ENCODE results near the gene LRRC8E. TPM values are rescaled to one million over a fixed set of nuclear protein-coding genes. Genes with fewer than 3 reads are reported as not detected.
"Not testable (repeated sequence)": the region's sequence is repeated elsewhere in the genome, so short reads cannot be mapped to it uniquely, and the experiment has no call there.

Gene LRRC8E
- total RNA-seq, 1 donor from 2014 or later = 0.53 TPM

GRCh38 chr19:7883796-7884570 is 4.3 kb upstream of the LRRC8E start:
- DNase-seq (ENCODE audit: low read depth) = no peak

DNA sequence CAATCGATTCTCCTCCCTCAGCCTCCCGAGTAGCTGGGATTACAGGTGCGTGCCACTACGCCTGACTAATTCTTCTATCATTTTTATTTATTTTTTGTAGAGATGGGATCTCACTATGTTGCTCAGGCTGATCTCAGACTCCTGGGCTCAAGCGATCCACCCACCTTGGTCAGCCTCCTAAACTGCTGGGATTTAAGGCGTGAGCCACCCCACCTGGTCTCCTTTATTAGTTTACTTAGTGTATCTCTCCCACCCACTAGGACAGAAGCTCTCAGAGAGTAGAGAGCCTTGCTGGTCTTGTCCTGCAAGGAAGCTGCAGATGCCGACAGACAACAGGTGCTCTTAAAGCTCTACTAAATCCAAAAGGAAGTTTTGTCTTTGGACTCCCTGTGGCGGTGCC is 2.5 kb upstream of the LRRC8E start:
- DNase-seq (ENCODE audit: low read depth) = no peak

GRCh38 chr19:7887408-7888144 is 734 bp upstream of the LRRC8E start:
- no peak for DNase-seq (ENCODE audit: low read depth)

DNA sequence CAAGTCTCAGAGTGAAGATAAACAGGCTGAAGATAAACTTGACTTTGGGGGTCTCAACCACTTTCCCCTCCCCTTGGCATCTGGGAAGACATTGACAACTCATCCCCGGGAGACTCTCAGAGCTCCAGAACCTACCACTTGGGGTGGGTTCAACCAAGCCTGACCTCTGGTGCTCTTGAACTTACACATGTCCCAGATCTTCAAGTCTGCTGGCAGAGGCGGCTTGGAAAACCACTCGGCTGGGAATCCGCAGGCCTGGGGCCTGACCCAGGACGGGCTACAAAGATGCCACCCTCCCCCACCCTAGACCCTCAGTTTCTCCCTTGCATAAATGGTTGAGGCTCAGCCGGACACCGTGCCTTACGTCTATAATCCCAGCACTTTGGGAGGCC is 512 bp downstream of the LRRC8E start:
- no peak for DNase-seq (ENCODE audit: low read depth)

DNA sequence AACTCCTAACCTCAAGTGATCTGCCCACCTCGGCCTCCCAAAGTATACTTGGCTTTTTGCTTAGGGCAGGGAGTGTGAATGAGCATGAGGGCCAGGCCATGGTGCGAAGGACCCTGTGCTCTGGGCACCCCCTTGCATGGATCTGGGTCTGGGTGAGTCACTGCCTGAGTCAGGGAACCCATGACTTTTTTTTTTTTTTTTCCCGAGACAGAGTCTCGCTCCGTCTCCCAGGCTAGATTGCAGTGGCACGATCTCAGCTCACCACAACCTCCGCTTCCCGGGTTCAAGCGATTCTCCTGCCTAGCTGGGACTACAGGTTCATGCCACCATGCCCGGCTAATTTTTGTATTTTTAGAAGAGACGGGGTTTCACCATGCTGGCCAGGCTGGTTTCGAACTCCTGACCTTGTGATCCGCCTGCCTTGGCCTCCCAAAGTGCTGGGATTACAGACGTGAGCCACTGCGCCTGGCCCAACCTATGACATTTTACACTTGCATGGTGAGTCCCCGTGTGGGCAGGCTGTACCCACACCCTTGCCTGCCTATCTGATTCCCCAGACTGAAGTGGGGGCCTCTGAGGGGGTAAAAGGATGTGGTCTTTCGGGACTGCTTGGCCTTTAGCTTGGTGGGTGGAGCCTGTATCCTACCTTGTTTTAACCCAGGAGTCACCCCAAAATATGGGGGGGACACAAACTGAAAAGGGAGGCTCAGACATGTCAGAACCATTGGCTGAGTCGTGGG is 5.2 kb downstream of the LRRC8E start:
- not testable (repeated sequence) for DNase-seq (ENCODE audit: low read depth)

GRCh38 chr19:7894612-7895309 is 6.5 kb downstream of the LRRC8E start:
- no peak for DNase-seq (ENCODE audit: low read depth)

- no peak for DNase-seq (ENCODE audit: low read depth)
These were observed 7.3 kb downstream of the LRRC8E start for GRCh38 chr19:7895565-7895964.

DNA sequence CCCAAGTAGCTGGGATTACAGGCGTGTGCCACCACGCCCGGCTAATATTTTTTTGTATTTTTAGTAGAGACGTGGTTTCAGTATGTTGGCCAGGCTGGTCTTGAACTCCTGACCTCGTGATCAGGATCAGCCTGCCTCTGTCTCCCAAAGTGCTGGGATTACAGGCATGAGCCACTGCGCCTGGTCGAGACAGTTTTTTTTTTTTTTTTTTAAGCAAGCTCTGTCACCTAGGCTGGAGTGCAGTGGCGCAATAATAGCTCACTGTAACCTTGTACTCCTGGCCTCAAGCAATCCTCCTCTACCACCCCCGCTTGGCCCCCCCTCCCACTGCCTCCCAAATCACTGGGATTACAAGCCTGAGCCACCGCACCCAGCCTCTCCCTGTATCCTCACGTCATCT is 9.0 kb downstream of the LRRC8E start:
- DNase-seq (ENCODE audit: low read depth) = no peak

- no peak for DNase-seq (ENCODE audit: low read depth)
These were observed 10.7 kb downstream of the LRRC8E start for GRCh38 chr19:7898967-7899366.

DNA sequence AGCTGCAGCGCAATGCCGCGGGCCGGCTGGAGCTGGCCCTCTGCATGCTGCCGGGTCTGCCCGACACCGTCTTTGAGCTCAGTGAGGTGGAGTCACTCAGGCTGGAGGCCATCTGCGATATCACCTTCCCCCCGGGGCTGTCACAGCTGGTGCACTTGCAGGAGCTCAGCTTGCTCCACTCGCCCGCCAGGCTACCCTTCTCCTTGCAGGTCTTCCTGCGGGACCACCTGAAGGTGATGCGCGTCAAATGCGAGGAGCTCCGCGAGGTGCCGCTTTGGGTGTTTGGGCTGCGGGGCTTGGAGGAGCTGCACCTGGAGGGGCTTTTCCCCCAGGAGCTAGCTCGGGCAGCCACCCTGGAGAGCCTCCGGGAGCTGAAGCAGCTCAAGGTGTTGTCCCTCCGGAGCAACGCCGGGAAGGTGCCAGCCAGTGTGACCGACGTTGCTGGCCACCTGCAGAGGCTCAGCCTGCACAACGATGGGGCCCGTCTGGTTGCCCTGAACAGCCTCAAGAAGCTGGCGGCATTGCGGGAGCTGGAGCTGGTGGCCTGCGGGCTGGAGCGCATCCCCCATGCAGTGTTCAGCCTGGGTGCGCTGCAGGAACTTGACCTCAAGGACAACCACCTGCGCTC is 11.6 kb downstream of the LRRC8E start:
- DNase-seq (ENCODE audit: low read depth) = no peak

- no peak for DNase-seq (ENCODE audit: low read depth)
These were observed 12.1 kb downstream of the LRRC8E start for GRCh38 chr19:7900401-7900870.

- peak; percentile 16 for DNase-seq (ENCODE audit: low read depth)
These were observed 12.6 kb downstream of the LRRC8E start for GRCh38 chr19:7900931-7901330.

GRCh38 chr19:7901337-7901736 is 13.0 kb downstream of the LRRC8E start:
- no peak for DNase-seq (ENCODE audit: low read depth)

DNA sequence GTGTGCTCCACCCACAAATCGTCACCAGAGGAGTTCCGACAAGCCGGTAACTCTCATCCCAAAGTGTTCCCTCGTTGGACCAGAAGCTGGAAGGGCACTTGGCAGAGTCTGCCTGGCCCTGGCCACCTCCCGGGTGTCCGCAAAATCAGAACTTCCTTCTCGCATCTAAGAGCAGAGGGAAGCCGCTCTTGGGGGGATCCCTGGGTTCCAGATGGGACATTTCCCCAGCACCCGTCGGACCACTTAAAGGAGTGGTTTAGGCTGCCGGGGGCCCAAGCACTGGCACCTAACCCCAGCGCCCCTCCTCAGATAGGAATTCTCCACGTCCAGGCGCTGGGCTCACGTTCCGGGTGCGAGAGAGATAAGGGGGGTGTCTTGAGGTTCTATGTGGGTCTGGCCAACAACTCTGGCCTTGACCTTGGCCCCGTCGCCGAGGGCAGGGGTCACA is 14.5 kb downstream of the LRRC8E start:
- peak; percentile 12 for DNase-seq (ENCODE audit: low read depth)

GRCh38 chr19:7903244-7904073 is 15.1 kb downstream of the LRRC8E start, which contains the start of gene MAP2K7:
Gene MAP2K7 (plus strand): TSS chr19:7903877. CDS start chr19:7903945, 68 bp downstream.
- DNase-seq (ENCODE audit: low read depth) = peak; percentile 99

DNA sequence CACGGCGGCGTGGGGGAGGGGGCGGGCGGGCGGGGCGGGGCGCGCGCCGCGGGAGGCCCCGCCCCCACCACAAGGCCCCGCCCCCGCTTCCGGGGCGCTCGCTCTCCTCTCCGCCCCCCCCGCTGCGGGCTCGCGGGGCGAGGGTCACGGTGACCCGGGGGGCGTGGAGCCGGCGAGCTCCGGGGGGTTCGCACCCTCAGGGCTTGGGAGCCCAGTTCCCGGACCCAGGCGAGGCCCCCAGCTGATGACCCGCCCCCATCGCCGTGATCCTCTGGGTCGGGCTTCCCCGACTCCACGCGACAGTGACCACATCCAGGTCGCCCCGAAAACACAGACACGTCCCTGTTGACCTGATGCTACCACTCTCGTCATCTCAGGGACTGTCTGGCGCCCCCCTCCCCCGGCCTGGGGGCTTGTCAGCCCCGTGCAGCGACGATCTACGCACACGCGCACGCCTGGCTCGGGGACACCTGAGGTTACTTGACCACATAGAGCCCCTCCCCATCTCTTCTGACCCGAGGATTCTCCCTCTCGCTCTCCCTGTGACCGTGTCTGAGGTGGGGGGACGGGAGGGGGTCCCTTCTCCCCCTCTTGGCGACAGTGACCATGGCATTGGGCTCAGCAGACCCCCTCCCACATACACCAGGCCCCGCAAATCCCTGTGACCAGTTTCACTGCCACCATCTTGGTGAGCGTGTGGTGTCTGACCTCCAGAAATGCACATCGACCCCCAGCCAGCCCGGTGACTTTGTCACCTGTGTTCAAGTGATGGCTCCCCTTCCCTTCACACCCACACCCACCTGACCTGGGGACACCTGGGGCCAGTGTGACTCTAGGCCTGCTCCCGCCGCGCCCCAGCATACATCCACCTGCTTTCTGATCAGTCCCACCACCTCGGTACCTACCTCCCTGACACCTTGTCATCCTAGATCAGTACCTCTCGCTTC is 16.0 kb downstream of the LRRC8E start:
- no peak for DNase-seq (ENCODE audit: low read depth)

DNA sequence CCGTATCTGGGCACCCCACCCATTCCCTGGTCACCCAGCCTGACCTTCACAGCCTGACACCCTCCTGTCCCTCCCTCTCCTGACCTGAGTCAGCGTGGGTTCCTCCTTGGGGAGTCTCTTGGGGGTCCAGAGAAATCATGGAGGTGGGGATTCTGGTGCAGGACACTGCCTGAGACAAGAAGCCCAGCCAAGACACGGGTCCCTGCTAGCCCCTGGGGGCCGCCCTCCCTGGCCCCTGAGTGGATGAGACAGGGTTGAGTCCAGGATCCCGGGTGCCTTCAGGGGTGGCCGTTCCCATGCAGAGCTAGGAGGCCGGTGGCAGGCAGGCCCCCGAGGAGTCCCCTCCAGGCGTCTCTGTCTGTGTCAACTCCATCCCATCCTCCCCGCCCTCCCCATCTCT is 17.0 kb downstream of the LRRC8E start:
- no peak for DNase-seq (ENCODE audit: low read depth)

DNA sequence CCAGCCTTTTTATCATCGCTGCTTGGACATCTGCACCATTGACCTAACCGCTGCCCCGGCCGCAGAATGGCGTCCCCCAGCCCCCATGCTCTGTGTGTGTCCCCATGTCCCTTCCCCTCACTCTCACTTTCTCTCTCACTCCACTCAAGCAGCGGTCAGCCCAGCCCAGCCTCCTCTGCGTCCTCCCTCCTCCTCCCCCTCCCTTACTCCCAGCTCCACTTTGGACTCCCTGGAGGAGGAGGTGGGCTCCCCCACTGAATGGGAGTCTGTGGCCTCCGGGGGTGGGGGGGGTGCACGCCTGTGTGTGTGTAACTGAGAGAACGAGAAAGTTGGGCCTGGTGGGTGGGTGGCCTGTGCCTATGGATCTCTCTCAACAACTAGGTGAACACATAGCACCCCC is 17.5 kb downstream of the LRRC8E start:
- no peak for DNase-seq (ENCODE audit: low read depth)

- DNase-seq (ENCODE audit: low read depth) = no peak
These were observed 18.8 kb downstream of the LRRC8E start for GRCh38 chr19:7907122-7907521.
